GM12878 (cell line): ENCODE results near the gene SNX13. TPM values are rescaled to one million over a fixed set of nuclear protein-coding genes. Genes with fewer than 3 reads are reported as not detected.

Experiments used
- ATAC-seq: fragments of 200-7000 bp; cut with Tn5 transposase; 3 replicates; pipeline ENCODE4 v1.9.1; 2020; ENCODE audit warnings: mild to moderate bottlenecking, moderate library complexity
- BruUV-seq: library from RNA; stranded (reverse); fragments of 400-500 nt; replicated peaks from 2 replicates; lab custom pipeline; 2021; lab: Mats Ljungman, UMichigan
- CTCF ChIA-PET: fragments of 300-600 bp; sonication (Branson Sonifier 250); formaldehyde crosslinking; extraction: SDS; loops from one replicate; lab custom pipeline; 2021; ENCODE audit warnings: inconsistent platforms; lab: Yijun Ruan, JAX
- POLR2A ChIA-PET: fragments of 350-600 bp; formaldehyde crosslinking; extraction: SDS; loops from one replicate; lab custom pipeline; 2021; ENCODE audit warnings: inconsistent platforms; lab: Charles Lee
- RAD21 ChIA-PET: fragments of 300-600 bp; sonication (Branson Sonifier 250); formaldehyde crosslinking; loops from one replicate; lab custom pipeline; 2023; ENCODE audit warnings: antibody characterized with exemption; ENCODE audit not compliant: unreplicated experiment; lab: Charles Lee
- SMC1A ChIA-PET: fragments of 300-600 bp; sonication (Branson Sonifier 250); formaldehyde crosslinking; loops from one replicate; lab custom pipeline; 2023; ENCODE audit not compliant: unreplicated experiment, uncharacterized antibody; lab: Charles Lee
- DNase-seq: peaks from one replicate; pipeline ENCODE4 v3.0.0-alpha.2; 2011; ENCODE audit warnings: low read depth, low spot score
- FAIRE-seq: peaks from 3 replicates; lab custom pipeline; 2011; peaks lifted over from hg19 to GRCh38; lab: Jason Lieb, UNC
- H2AFZ ChIP-seq: 2 replicates; pipeline ENCODE4 v1.6.0; 2011; ENCODE audit warnings: low read depth, low read length, control low read depth; ENCODE audit not compliant: control insufficient read depth
- H3K27ac ChIP-seq: 2 replicates; pipeline ENCODE4 v1.5.1; 2011; ENCODE audit warnings: control low read depth; ENCODE audit not compliant: control insufficient read depth, insufficient read depth
- H3K27me3 ChIP-seq, 2 experiments: replicated peaks in 1 of 2; 2 replicates each; pipeline versions ENCODE4 v1.6.0 to v1.6.1; 2011; ENCODE audit warnings: low read length in 1 of 2; ENCODE audit not compliant: control insufficient read depth in 2 of 2, insufficient read depth in 2 of 2
- H3K36me3 ChIP-seq, 2 experiments: 2 replicates each; pipeline ENCODE4 v1.5.1; 2011; ENCODE audit warnings: low read length in 1 of 2; ENCODE audit not compliant: control insufficient read depth in 2 of 2, insufficient read depth in 2 of 2
- H3K4me1 ChIP-seq: 2 replicates; pipeline ENCODE4 v1.6.1; 2011; ENCODE audit warnings: mild to moderate bottlenecking, low read length, moderate library complexity, mixed read lengths; ENCODE audit not compliant: control insufficient read depth, insufficient read depth
- H3K4me2 ChIP-seq: 2 replicates; pipeline ENCODE4 v1.6.0; 2011; ENCODE audit warnings: control low read depth; ENCODE audit not compliant: control insufficient read depth, insufficient read depth
- H3K4me3 ChIP-seq: fragments of 200-600 bp; sonication (generic); 2 replicates; pipeline ENCODE4 v1.5.1; 2016
- H3K79me2 ChIP-seq: 2 replicates; pipeline ENCODE4 v1.6.0; 2011; ENCODE audit warnings: low read length; ENCODE audit not compliant: control insufficient read depth, insufficient read depth
- H3K9ac ChIP-seq: 2 replicates; pipeline ENCODE4 v1.8.0; 2011; ENCODE audit warnings: low read length, control low read depth, mixed read lengths; ENCODE audit not compliant: control insufficient read depth, insufficient read depth
- H3K9me3 ChIP-seq: replicated peaks from 3 replicates; pipeline ENCODE4 v1.5.1; 2011; ENCODE audit warnings: mild to moderate bottlenecking, low read length; ENCODE audit not compliant: control insufficient read depth, insufficient read depth
- H4K20me1 ChIP-seq: 2 replicates; pipeline ENCODE4 v1.6.0; 2011; ENCODE audit not compliant: control insufficient read depth, insufficient read depth
- EZH2 ChIP-seq: IDR thresholded peaks from 2 replicates; pipeline ENCODE4 v1.6.1; 2012; ENCODE audit warnings: low read depth, mild to moderate bottlenecking, control low read depth, inconsistent platforms, low read length, borderline replicate concordance; ENCODE audit not compliant: control insufficient read depth
- IKZF2 ChIP-seq, 2 experiments: fragments of 450-650 bp; IDR thresholded peaks; 2 replicates each; pipeline ENCODE4 v1.6.1; 2017; ENCODE audit warnings: mild to moderate bottlenecking in 2 of 2, moderate library complexity in 2 of 2
- KDM1A ChIP-seq: fragments of 200-600 bp; sonication (generic); IDR thresholded peaks from 2 replicates; pipeline ENCODE4 v1.6.1; 2016; ENCODE audit warnings: borderline replicate concordance
- SMAD5 ChIP-seq: IDR thresholded peaks from 2 replicates; pipeline ENCODE4 v1.6.1; 2016; ENCODE audit warnings: antibody characterized with exemption, low read depth
- SRF ChIP-seq, 2 experiments: IDR thresholded peaks; 2 replicates each; pipeline ENCODE4 v1.6.1; 2011; ENCODE audit warnings: low read depth in 2 of 2, low read length in 2 of 2, mild to moderate bottlenecking in 1 of 2, moderate library complexity in 1 of 2
- YY1 ChIP-seq: IDR thresholded peaks from 2 replicates; pipeline ENCODE4 v1.6.1; 2011; ENCODE audit warnings: low read depth, mild to moderate bottlenecking, low read length
- ZNF207 ChIP-seq: fragments of 450-650 bp; IDR thresholded peaks from 2 replicates; pipeline ENCODE4 v1.6.1; 2014; ENCODE audit warnings: antibody characterized with exemption, mild to moderate bottlenecking, borderline replicate concordance
- ZNF622 ChIP-seq: fragments of 450-650 bp; IDR thresholded peaks from 2 replicates; pipeline ENCODE4 v1.6.1; 2017; ENCODE audit warnings: mild to moderate bottlenecking, inconsistent platforms
- ZZZ3 ChIP-seq: IDR thresholded peaks from 2 replicates; pipeline ENCODE4 v1.6.1; 2011; ENCODE audit warnings: low read depth; ENCODE audit not compliant: control insufficient read depth, insufficient read length
- WGBS: methylation state at CpG from one replicate; pipeline ENCODE4 v1.1.6; 2016; ENCODE audit warnings: low lambda C conversion rate; ENCODE audit not compliant: insufficient replicate concordance, insufficient coverage; ENCODE audit errors: missing lambda C conversion rate; 5-methylcytosine and 5-hydroxymethylcytosine counted together
- in situ Hi-C: fragments of 300-500 bp; cut with MboI; formaldehyde crosslinking; loops from 9 replicates; pipeline ENCODE4 v1.14.3; 2018; ENCODE audit warnings: mixed read lengths
- intact Hi-C: fragments of 100-400 bp; cut with micrococcal nuclease; formaldehyde crosslinking; loops from one replicate; pipeline ENCODE4 v1.14.2; 2022; ENCODE audit not compliant: unreplicated experiment
- polyA plus RNA-seq, 11 experiments: library from polyadenylated mRNA; depleted of rRNA in 4 of 11; unstranded in 6 of 11; stranded (reverse) in 5 of 11; fragments of >200 nt; fragmentation: Nextera tagmentation in 4 of 11; fragmentation: Illumina TruSeq in 1 of 11; extraction: Ambion mirVana in 4 of 11; extraction: Trizol in 1 of 11; gene quantifications; 1 replicate in 1 of 11; 2 replicates in 10 of 11; pipeline versions ENCODE4 v1.2.1 to v1.2.3, GENCODE V29; 2011 to 2016; ENCODE audit warnings: inconsistent platforms in 2 of 11, missing spikeins in 2 of 11, low read depth in 1 of 11
- total RNA-seq, 4 experiments: library from RNA; depleted of rRNA in 3 of 4; stranded (reverse); fragments of >200 nt in 3 of 4; fragmentation: Illumina TruSeq in 1 of 4; extraction: Trizol in 1 of 4; gene quantifications; 2 replicates each; pipeline versions ENCODE4 v1.2.1 to v1.2.3, GENCODE V29; 2013 to 2021
- TF ChIP-seq, protein P1 (sequence below): IDR thresholded peaks from 2 replicates; pipeline ENCODE4 v1.6.1; 2012; ENCODE audit warnings: low read depth, low read length, improper control_type of control experiment

SNX13 gene
- total and polyA plus RNA-seq, 10 of the 15 experiments (the other 5 are each of a cell fraction or from before 2014, with no cell fraction given), result 2.2 to 17.1 (median 11.9) TPM

DNA sequence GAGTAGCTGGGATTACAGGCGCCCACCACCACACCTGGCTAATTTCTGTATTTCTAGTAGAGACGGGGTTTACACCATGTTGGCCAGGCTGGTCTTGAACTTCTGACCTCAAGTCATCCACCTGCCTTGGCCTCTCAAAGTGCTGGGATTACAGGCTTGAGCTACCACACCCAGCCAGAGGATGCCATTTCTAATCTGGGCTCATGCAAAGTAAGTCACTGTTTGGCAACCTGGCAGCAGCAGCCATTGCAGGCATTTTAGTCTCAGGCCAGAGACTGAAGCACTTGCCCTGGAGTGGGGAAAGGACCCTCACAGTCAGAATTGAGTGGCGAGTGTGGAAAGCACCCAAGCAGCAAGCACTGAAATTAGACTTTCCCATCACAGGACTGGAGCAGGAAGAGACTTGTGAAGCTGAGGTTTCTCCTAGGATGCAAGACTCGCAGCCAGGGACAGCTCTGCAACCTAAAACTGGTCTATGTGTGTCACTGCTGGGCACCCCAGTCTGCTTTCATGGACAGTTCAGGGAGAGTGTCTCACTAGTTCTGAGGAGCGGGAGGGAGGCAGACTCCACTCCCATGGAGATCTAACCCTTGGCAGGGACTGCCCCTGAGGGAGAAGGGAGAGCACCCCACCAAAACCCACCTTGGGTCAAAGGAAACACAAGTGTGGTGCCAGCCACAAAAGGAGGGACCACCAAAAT is 27.6 kb downstream of the SNX13 start:
- H3K9me3 ChIP-seq, result peaks cover 3% of the 10 kb centered on the region; the same call in 2 of the 3 replicates
- in situ Hi-C loops (no loop called here), intact Hi-C loops (no loop called here)
- H2AFZ ChIP-seq, result no peak overlapping the region
- H3K9ac ChIP-seq, result no peak overlapping the region
- H3K27me3 ChIP-seq, result no peaks in the 10 kb centered on the region
- H3K27ac ChIP-seq, result no peak overlapping the region
- DNase-seq (no peak), ATAC-seq (no peak; the same call in 2 of the 3 replicates), FAIRE-seq (no peak)
- CTCF ChIA-PET, result interaction anchor here (1.8 kb wide), 1 partner anchor 142 kb away, joined by 8 read pairs; no protein-coding TSS in a partner anchor
- H3K4me2 ChIP-seq, result no peak overlapping the region
- H3K4me1 ChIP-seq, result no peaks in the 10 kb centered on the region
- H3K36me3 ChIP-seq, result no peaks in the 10 kb centered on the region
- SMC1A ChIA-PET, result no interaction called here
- TF ChIP-seq YY1, result no peak
- no peak for TF ChIP-seq EZH2
- no peak for TF ChIP-seq SMAD5
- no peak for TF ChIP-seq IKZF2 (IDR thresholded peaks at IDR 0.05)
- no peak for TF ChIP-seq SRF (IDR thresholded peaks at IDR 0.05; ENCODE audit: low read depth in 2 of 2, low read length in 2 of 2)
- TF ChIP-seq, protein P1, sequence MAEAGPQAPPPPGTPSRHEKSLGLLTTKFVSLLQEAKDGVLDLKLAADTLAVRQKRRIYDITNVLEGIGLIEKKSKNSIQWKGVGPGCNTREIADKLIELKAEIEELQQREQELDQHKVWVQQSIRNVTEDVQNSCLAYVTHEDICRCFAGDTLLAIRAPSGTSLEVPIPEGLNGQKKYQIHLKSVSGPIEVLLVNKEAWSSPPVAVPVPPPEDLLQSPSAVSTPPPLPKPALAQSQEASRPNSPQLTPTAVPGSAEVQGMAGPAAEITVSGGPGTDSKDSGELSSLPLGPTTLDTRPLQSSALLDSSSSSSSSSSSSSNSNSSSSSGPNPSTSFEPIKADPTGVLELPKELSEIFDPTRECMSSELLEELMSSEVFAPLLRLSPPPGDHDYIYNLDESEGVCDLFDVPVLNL, result no peak
- no peak for TF ChIP-seq ZNF207
- no peak for TF ChIP-seq ZZZ3
- no peak for TF ChIP-seq ZNF622
- TF ChIP-seq KDM1A, result no peak
- RAD21 ChIA-PET, result no interaction called here
- BruUV-seq, result no TSS peak
- H3K4me3 ChIP-seq, result no peak overlapping the region
- WGBS, result 67% methylated on average over 5 of the region's 5 CpGs
- no peaks in the 10 kb centered on the region; the same call in 1 of the 2 replicates for H4K20me1 ChIP-seq
- POLR2A ChIA-PET, result no interaction called here
- no peaks in the 10 kb centered on the region; the same call in 1 of the 2 replicates for H3K79me2 ChIP-seq
